GM21723 (cell line): ENCODE measurements around the gene MRPL12.

Experiments
- ATAC-seq: cut with Tn5 transposase; IDR thresholded peaks from one replicate; pipeline ENCODE4 v1.9.1; 2021; ENCODE audit warnings: mild to moderate bottlenecking, moderate library complexity; ENCODE audit not compliant: unreplicated experiment

Gene MRPL12

DNA sequence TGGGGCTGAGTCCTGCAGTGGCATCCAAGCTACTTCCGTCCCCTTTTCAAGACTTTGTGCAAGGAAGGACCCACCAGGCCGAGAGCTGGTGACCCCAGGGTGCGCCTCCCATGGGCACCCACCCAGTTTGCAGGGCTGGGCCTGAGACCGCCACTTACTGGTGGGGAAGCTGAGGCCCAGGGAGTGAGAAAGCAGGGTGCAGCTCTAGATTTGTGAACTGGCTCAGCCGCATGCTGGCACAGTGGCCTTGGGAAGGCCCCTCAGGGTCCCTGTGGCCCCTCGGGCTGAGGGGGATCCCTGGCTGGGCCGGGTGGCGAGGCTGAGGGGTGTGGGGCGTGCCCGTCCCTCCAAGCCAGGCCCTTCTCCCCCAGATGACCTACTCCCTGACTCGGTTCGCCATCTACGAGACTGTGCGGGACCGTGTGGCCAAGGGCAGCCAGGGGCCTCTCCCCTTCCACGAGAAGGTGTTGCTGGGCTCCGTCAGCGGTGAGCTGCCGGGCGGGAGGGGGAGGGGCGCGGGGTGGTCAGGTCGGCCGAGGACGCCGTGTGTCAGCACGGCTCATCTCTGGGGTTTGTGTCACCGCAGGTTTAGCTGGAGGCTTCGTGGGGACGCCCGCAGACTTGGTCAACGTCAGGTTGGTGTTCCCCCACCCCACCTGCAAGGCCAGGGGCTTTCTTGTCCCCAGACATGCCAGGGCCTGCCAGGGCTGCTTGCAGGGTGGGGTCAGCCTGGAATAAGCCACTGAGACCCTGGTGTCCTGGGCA, 12.1 kb downstream of the MRPL12 start:
- ATAC-seq, result no peak

DNA sequence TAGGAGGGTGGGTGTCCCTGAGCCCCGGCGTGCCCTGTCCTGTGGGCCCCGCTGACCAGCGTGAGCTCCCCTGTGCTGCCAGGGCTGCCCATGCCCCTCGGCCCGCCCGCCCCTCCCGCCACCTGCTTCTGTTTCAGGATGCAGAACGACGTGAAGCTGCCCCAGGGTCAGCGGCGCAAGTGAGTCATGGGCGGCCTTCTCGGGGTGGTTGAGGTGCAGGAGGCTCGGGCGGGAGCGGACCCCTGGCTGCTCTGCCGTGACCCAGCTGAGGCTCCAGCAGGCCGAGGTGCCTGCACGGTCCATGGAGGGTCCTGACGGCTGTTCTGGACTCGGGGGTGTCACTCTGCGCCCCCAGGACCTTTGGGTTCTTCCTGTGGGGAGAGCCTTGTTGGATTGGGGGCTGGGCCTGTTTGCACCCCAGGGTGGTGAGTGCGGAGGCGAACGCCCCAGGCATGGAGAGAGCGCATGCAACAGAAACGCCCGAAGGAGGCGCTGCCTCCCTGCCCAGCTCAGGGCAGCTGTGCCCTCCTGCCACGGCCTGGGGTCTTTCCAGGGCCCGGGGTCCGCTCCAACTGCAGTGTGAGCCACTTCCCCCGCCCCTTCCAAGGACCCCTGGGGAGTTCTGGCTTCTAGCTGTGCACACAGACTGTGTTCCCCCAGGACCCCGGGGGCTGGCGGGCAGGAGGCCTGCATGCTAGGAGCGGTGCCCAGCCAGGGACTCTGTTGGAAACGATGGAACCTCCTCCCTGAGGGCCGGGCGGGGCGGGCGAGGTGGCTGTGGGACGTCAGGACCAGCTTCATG, 12.9 kb downstream of the MRPL12 start:
- ATAC-seq, result no peak

DNA sequence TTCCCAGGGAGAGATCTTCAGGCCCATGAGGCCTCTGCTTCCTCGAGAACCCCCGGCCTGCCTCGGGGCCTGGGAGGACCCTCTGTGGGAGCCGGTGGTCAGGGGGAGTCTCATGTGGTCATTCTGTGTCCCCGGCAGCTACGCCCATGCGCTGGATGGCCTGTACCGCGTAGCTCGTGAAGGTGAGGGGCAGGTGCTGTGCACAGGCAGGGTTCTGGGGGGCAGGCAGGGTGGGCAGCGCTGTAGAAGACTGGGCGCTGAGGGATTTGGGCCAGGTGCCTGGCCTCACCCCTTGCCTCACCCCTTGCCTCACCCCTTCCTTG, 13.5 kb downstream of the MRPL12 start:
- no peak for ATAC-seq

DNA sequence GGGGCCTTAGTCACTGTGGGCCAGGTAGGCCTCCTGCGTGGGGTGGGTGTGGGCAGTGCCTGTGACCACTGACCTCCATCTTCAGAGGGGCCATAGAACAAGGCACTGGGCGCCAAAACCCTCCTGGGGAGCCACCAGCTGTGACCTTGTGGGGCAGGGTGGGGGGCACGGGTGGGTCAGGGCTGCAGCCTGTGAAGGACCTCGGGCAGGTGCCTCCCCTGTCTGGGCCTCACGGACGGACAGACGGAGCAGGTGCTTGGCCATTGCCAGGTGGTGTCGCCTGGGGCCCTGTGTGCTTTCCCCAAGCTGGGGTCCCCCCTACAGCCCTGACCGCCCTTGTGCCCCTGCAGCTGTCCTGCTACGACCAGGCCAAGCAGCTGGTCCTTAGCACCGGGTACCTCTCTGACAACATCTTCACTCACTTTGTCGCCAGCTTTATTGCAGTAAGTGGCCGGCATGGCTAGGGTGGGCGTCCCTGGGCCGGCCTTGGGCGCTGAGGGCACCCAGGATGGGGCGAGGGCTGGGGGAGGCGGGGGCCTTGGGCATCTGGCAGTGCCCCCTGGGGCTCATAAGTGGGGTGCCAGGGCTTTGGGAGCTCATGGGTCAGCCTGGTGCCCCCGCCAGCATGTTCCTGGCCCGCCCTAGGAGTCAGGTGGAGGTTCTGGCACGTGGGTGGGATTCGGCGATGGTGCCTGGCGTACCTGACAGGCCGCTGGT, 14.0 kb downstream of the MRPL12 start:
- ATAC-seq, result no peak

DNA sequence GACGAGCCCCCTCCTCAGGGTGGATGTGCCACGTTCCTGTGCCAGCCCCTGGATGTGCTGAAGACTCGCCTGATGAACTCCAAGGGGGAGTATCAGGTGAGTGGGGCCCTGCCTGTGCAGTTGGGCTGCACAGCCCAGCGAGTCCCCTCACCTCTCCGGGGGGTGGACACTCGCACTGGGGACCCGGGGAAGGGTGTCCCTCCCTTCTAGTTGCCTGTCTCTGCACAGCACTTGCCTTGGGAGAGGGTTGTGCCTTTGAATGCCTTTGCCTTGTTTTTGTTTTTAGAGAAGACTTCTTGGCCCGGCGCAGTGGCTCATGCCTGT, 14.6 kb downstream of the MRPL12 start:
- no peak for ATAC-seq

DNA sequence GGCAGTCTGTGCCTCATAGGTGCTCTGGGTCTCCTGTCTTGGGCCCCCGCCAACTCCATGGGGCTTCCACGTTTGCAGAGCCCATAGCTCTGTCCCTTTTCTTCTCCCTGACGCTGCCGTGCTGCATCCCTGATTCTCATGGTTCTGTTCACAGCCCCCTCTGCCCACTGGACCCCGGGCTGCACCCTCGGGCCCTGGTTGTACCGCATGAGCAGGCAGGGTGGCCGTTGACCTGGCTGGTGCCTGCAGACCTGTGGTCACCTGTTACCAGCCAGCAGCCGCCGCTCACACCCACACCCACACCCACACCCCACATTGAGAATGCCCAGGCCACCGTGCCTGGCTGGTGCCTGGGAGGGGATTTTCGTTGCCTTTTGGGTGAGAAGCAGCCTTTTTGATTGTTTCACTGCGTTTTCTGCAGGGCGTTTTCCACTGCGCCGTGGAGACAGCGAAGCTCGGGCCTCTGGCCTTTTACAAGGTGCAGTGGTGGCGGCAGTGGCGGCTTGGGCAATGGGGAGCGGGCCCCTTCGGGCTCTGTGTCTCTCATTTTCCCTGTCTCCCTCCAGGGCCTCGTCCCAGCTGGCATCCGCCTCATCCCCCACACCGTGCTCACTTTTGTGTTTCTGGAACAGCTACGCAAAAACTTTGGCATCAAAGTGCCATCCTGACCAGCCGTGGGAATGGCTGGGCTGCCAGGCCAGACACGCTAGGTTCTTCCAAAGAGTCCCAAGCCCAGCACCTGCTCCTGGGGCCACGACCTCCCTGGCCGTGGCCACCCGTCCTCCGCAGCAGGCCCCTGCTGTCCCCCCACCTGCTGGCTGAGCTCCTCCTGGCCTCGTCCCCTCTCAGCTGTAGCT, 16.5 kb downstream of the MRPL12 start:
- no peak for ATAC-seq

DNA sequence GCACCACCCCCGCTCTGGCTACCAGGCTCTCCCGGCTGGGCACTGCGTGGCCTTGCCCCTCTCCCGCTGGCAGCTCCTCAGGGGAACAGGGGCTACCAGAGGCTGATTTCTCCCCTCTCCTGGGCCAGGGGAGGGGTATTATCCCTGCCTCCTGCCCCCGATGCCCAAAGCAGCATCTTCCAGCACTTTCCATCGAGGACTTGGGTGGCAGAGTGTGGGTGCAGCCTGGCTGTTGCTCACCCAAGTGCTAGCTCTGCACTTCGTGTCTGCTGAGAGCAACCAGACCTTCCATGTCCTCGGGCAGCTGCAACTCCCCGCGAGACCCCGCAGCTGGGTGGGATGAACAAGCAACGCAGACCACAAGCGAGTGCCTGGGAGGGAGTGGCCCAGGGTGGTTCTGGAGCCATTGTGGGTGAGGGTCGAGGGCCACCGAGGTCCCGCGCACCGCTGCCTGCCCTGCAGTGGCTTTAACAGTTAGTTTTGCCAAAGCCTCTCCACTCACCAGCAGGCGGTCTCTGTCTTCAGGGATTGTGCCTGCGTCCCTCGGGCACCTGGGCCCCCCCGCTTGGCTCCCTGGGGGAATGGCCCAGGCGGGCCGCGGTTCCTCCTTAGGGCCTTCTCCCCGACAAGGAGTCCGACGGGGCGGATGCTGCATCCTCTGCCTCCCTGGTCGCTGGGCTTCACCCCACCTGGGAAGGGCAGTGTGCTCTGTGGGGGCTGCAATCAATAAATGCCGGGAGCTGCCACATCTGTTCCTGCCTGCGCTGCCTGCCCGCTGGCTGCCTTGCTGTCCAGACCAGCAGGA, 17.3 kb downstream of the MRPL12 start:
- ATAC-seq, result no peak

DNA sequence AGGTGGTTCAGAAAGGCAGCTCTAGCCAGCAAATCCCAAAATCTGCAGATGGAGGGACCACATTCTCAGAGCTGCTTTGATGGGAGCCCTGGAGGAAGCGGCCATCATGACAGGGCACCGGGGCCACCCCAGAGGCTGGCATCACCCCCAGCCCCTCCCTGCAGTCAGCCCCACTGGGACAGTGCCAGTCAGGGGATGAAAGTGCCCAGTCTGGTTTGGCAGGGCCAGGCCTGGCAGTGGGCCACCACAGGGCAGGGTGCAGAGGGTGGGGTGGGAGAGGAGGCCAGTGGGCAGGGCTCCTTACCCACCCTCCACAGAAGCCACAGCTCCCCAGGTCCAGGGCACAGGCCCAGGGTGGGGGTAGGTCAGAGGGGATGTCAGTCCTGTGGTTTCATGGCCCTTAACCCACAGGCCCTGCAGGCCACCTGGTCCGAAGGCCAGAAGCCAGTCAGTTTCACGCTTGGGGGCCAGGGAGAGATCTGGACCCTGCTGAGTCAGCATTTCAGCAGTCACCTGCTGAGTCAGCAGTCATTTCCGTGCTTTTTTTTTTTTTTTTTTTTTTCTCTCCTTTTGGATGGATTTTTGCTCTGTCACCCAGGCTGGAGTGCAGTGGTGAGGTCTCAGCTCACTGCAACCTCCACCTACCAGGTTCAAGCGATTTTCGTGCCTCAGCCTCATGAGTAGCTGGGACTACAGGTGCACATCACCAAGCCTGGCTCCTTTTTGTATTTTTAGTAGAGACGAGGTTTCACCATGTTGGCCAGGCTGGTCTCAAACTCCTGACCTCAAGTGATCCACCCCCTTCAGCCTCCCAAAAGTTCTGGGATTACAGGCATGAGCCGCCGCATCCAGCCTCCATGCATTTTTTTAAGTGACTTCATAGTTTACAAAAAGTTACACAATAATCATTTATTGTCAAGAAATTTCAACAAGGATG, 19.3 kb downstream of the MRPL12 start:
- no peak for ATAC-seq

DNA sequence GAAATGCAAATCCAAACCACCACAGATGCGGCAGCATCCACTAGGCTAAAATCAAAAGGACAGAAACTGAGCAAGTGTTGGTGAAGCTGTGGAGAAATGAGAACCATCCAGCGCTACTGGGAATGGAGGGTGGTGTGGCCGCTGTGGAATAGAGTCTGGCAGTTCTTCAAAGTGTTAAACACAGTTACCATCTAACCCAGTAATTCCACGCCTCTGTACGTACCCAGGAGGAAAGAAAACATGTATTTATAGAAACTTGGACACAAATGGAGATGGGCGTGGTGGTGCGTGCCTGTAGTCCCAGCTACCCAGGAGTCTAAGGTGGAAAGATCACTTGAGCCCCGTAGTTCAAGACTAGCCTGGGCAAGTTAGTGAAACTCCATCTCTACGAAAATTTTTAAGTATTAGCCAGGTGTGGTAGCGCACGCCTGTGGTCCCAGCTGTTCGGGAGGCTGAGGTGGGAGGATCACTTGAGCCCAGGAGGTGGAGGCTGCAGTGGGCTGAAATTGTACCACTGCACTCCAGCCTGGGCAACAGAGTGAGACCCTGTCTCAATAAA, 20.6 kb downstream of the MRPL12 start:
- ATAC-seq, result no peak

DNA sequence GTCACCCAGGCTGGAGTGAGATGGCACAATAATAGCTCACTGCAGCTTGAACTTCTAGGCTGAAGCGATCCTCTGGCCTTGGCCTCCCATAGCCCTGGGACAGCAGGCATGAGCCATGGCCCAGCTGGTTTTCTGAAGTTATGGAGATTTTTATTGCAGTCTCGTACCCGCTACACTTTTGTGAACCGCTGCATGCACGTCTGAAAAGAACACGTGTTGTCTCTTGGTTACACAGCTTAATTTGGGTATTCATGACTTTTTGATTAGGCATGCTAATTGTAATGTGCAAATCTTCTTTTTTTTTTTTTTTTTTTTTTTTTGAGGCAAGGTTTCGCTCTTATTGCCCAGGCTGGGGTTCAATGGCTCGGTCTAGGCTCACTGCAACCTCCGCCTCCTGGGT, 22.3 kb downstream of the MRPL12 start:
- no peak for ATAC-seq

DNA sequence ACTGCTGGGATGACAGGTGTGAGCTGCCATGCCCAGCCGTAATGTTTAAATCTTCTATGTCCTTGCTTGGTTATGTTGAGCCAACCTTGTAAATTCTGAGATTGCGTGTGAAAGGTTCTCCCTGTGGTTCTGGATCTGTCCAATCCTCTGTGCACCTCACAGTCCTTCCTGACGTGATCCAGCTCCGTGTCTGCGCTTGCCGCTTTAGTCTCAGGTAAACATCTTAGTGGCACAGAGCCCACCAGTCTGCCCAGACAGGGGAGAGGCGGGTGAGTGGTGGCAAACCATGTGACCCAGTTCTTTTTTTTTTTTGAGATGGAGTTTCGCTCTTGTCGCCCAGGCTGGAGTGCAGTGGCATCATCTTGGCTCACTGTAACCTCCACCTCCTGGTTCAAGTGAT, 22.8 kb downstream of the MRPL12 start:
- no peak for ATAC-seq

DNA sequence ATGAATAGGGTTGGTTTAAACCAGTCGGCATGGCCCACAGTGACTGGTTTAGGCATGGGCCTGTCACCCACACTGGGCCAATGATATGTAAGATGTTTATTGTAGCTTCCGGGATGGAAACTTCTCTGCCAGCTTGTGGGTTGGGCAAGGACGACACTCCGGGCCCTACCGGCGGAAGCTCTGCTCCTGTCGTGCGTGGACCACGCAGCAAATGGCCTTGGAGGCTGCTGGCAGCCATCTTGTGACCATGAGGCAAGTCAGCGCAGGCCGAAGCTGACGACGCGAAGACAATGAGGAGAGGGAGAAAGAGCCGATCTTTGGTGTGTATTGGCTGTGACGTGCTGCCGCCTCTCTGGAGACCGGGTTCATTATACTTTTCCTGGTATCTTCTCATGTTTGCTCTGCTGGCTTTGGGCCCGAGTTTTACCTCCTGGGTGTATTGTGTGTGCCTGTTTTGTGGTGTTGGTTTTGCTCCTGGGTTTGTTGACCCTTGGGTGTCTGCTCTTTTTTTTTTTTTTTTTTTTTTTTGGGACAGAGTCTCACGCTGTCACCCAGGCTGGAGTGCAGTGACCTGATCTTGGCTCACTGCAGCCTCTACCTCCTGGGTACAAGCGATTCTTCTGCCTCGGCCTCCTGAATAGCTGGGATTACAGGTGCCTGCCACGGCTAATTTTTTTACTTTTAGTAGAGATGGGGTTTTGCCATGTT, 24.3 kb downstream of the MRPL12 start:
- ATAC-seq, result no peak

DNA sequence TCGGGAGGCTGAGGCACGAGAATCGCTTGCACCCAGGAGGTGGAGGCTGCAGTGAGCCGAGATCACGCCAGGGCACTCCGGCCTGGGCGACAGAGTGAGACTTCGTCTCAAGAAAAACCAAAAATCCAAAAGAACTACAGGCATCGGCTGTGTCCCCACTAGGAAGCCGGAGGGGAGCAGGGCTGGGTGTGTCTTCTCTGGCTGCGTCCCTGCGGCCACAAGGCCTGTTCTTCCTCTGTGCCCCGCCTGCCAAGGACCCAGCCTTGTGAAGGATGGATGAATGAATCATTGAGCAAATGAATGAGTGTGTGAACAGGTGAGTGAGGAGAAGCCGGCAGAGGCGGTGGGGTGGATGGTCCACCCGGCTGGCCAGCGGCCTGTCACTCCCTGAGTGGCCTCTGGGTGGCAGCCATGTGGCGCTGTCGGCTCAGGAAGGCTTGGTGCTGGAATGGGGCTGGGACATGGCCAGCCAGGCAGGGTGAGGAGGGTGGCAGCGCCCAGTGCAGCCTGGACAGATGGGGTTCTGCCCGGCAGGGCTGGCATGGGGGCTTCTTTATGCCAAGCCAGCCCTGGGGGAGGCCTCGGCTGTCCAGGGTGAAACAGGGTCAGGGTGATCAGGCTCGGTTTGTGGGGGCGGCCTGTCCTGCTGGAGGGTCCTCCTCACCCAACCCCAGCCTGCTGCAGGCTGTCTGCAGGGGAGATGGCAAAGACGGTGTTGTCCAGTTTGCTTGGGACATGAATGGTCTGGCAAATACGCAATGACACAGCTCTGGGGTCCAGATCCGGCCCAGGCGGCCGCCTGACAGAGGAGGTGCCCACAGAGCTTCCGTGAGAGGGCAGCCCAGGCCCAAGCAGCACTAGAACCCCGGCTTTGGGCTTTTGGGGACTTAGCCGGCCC, 30.6 kb downstream of the MRPL12 start:
- ATAC-seq, result no peak

DNA sequence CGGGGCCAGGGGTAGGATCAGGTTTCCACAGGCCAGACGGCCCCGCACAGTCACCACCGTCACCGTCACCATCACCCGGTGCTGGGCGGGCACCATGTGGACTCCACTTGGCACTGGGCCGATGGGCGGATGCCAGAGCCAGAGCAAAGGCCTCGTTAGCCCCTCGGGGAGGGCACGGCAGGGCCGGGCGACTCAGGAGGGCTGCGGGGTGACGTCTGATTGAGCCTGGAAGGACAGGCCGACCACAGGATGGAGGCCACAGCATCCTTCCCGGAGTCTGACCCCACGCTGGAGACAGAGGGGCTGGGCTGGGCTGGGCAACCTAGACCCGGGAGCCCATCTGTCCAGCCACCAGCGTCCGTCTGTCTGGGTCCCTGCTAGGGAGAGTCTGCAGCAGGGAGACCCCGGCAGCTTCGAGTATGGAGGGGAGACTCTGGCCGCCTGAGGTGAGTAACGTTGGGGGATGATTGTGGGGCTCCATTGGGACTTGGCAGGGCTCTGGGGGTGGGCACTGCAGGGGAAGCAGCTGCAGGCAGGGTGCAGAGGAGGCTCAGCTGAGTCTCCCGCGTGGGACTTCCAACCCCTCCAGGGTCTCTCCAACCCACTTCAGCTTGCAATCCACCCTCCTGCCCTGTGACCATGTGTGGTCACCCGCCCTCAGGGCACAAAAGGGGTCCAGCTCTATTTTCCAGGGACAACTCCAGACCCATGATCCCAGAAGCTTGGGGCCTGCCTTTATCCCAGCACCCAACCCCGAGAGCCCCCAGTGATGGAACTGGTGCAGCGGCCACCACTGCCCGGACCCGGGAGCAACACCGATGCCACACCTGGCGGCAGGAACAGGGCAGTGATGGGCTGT, 31.5 kb downstream of the MRPL12 start:
- ATAC-seq, result no peak

DNA sequence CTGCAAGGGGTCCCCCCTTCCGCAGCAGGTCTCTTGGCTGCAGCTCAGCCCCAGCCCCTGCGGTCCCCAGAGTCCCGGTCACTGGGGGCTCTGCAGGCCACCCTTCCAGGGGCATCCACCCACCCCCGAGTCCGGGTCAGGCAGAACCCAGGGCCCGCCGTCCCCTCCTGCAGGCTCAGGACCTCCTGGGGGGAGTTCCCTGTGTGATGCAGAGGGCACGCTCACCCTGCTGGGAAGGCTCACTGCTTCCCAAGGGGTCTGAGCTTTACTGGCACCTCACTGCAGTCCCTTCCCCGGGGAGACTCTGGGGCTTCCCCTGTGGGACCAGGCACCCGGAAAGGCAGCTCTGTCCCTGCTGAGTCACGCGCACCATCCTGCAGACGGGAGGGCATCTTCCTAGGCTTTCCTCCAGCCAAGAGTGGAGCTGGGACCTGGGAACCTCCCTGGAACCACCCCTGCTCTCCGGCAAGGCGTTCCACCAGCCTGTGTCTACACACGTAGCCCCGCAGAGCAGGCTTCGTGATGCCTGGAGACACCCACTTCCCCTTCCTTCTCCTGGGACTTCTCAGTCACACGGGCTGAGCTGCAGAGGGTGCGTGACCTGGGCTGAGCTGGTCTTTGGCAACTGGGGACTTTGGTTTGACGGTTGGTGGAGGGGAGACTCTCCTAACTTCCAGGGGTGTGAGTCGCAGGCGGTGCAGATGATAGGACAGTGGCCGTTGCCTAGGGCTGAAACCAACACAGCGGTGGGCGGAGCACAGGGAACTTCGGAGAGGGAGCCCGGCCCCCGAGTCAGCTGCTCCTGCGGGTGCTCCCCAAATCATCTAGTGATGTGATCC, 32.3 kb downstream of the MRPL12 start:
- no peak for ATAC-seq
